HL-60/S4 (cell line): ENCODE data around the gene PTGES2.
"Not testable (repeated sequence)": the region's sequence is repeated elsewhere in the genome, so short reads cannot be mapped to it uniquely, and the experiment has no call there.

Experiments used
- in situ Hi-C: fragments of 300-500 bp; cut with MboI; formaldehyde crosslinking; loops from 2 replicates; pipeline ENCODE4 v1.14.3; 2022; ENCODE audit warnings: low sequenced_read_pairs

Gene PTGES2

DNA sequence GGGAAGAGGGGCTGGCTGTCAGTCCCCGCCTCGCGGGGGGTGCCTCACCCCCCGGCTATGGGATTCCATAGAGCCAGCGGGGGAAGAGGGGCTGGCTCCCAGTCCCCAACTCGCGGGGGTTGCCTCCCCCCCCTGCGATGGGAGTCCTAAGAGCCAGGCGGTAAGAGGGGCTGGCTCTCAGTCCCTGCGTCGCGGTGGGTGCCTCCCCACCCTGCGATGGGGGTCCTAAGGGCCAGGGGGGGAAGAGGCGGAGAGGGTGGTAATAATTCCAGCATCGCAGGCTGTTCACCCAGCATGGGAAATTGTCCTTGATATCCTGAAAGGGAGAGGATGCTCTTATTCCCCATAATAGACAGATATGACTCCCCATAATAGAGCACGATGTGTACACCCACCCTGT, 12.1 kb upstream of the PTGES2 start:
- in situ Hi-C loops: no loop called here

DNA sequence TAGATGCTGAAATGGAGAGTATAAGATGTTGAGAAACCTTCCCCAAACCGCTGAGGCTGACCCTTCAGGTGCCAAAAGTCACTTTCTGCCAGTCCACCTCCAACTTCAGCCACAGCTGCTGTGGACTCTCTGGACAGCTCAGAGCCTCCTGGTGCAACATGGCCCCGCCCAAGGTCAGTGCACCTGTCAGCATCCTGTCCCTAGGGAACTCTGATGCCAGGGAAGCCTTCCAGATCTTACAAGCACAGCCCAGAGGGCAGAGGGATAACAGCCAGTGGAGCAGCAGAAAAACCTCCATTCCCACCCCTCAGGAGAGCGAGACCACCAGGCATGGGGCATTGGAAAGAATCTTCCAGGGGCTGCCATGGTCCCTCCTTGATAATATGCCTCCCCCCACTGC, 10.5 kb upstream of the PTGES2 start:
- in situ Hi-C loops: no loop called here

DNA sequence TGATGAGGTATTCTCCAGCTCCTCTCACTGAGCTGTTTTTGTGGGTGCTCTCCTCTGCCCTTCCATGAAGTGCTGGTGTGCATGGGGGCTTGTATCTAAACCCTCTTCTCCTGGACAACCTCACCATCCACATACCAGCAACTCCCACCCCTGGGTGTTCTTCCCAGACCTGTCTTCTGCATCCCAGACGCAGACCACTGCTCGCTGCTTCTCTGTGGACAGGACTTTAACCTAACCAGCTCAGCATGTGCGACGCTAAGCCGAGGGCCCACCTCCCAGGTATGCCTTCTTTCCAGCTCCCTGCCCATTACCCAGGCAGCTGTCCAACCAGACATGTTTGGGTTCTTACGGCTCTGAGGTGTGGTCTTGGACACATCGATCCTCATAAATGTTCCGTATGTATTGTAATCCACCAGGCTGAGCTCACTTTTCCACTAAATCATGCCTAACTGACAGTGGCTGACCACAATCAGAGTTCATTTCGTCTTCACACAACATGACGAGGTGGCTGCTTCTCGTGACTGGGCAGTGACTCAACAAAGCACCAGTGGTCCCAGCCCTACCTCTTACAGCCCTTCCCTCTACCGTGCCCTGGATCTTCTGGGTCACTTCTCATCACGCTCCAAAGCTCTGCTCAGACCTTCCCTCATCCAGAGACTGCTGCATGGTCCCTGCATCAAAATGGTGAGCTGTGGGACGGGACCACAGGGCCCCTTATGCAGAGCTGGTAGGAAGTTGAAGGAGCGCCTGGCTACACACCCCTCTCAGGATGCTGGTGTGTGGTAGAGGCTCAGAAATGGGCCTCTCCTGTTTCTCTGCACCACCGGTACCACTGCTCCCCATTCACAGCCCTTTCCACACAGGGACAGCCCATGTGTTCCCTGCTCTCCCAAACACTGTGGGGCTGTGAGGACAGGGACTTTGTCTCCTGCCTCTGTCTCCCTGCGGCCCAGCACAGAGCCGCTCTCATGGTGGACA, 9.6 kb upstream of the PTGES2 start:
- in situ Hi-C loops: no loop called here

DNA sequence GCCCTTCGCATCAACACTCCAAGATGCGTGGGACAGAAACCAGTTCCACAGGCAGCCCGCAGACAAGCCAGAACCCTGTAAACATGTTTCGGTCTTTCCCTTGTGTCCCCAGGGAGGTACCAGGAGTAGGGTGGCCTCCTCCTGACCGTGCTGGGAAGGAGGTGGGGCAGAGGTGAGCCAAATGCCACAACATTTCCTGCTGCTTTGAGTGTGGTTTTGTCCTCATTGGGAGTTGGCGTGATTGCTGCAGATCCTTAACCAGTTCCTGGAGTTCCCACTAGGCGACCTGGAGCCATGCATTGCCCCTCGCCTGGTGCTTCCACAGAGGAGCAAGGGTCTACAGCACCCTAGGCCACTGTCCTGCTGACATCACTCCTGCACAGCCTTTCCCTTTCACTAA, 8.0 kb upstream of the PTGES2 start:
- in situ Hi-C loops: not testable (repeated sequence)

DNA sequence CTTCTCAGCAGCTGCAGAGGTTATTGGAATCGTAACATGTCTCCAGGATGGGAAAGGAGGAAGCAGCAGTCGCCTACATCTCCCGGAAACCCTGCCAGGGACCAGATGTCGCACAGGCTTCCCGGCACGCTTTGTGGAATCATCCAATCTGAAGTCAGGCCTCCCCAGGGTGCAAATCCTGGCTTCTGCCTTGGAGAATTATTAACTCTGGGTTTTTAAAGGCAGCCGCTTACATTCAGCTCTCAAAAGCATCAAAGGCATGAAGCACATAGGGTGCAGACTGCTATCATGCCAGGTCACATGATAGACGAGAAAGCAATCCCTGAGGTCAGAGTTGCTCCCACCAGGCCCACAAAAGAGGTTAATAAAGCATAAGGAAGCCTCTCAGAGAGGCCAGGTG, 4.6 kb upstream of the PTGES2 start:
- in situ Hi-C loops: not testable (repeated sequence)

DNA sequence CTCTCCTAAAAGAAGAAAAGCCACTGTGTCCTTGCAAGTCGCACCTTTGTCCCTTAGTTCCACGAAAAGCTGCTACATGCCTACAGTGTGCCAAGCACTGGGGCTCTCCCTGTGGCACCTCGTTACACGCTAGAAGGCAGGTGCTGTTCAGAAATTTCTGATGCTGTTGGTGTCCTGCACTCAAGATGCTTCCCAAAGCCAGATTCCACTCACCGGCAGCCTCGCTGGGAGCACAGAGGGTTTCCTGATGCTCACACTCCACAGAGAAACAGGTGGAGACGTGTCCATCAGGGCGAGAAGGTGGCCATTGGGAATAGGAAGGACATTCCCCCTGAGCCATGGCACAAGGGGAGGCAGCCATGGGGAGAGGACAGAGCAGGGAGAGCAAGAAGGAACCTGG, 3.8 kb upstream of the PTGES2 start:
- in situ Hi-C loops: not testable (repeated sequence)

DNA sequence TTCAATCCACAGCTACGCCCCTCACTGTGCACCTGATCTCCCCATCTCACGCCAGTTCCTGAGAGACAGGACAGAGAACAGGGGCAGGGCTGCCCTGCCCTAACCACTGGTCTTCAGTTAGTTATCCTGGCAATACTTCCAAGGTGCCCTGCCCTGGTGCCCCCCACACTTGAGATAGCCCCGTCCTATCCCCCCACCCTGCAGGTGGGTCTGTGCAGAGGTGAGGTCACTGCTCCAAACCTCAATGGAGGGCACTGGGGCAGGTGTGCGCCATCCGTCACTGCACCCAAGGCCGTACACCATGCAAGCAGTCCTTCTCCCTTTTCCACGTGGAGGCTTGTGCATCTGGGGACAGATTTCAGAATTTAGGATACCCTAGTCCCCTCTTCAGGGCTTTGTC, 3.1 kb upstream of the PTGES2 start:
- in situ Hi-C loops: not testable (repeated sequence)

DNA sequence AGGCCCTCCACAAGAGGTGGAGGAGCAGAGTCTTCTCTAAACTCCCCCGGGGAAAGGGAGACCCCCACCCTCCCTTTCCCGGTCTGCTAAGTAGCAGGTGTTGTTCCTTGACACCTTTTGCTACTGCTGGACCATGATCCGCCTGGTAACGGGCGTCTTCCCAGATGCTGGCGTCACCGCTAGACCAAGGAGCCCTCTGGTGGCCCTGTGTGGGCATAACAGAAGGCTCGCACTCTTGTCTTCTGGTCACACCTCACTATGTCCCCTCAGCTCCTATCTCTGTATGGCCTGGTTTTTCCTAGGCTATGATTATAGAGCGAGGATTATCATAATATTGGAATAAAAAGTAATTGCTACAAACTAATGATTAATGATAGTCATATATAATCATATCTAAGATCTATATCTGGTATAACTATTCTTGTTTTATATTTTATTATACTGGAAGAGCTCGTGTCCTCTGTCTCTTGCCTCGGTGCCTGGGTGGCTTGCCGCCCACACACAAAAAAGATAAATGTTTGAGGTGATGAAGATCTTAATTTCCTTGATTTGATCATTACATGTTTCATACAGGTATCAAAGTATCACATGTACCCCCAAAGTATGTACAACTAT, 2.6 kb upstream of the PTGES2 start:
- in situ Hi-C loops: not testable (repeated sequence)

DNA sequence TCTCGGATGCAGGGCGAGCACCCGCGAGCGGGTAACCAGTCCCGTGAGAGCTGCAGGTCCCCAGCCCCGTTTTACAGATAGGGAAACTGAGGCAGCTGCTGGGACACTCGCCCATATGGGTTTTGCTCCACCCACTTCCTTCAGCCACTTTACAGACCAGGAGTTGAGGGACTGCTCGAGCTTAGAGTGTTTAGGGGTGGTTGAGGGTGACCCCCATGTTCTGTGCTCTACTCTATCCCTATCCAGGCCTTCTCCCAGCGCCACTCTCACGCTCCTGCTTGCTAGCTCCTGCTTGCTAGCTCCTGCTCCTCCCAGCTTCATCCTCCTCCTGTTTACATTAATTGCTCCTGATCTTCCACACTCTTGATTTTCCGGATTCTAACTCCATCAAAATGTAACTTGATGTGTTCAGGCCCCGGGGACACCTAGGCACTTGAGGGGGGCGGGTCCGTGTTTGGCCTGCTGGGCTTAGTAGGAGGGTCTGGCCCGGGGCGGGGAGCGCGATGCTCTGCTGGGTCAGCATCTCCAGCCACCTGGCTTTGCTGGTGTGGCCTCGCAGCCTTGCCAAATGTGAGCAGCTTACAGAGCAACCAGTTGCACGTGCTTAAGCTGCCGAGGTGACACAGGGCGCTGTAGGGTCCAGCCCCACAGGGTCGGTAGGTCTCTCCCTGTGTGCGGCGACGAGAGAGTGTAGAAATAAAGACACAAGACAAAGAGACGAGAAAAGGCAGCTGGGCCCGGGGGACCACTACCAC, 1.5 kb upstream of the PTGES2 start:
- in situ Hi-C loops: no loop called here

DNA sequence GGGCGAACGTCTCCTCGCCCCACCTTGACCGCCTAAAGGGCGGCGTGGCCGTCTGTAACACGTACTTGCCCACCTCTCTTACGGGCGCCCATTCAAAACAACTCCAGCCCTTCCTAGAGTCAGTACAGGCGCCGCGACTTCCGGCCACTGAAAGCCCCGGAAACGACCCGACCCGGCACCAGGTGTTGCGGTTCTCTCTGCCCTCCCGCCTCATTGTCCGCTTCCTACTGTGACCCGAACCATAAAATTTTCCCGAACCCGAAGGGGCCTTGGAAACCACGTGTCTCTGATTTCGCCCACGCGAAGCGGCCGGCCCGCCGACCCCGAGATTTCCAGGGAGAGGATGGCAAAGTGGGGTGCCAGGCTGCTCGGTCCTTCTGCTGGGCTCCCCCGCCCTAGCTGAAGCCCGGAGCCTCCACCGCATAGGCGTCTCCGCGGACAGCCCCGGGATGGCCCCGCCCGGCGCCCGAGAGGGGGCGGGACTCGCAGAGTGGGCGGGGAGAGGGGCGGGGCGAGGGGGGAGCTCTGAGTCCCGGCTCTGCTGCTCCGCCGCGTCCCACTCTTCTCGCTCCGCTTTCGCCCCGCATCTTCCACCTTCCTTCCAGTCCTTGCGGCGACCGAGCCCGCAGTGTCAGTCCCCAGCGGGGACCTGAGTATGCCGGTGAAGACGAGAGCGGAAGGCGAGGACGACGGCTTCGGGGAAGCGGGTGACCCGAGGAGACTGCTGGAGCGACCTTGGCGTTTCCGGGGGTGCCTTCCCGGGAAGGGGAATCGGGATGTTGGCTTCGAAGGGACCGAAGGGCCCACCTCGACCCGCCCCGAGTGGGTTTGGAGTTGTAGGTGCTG, 684 bp upstream of the PTGES2 start:
- in situ Hi-C loops: no loop called here

DNA sequence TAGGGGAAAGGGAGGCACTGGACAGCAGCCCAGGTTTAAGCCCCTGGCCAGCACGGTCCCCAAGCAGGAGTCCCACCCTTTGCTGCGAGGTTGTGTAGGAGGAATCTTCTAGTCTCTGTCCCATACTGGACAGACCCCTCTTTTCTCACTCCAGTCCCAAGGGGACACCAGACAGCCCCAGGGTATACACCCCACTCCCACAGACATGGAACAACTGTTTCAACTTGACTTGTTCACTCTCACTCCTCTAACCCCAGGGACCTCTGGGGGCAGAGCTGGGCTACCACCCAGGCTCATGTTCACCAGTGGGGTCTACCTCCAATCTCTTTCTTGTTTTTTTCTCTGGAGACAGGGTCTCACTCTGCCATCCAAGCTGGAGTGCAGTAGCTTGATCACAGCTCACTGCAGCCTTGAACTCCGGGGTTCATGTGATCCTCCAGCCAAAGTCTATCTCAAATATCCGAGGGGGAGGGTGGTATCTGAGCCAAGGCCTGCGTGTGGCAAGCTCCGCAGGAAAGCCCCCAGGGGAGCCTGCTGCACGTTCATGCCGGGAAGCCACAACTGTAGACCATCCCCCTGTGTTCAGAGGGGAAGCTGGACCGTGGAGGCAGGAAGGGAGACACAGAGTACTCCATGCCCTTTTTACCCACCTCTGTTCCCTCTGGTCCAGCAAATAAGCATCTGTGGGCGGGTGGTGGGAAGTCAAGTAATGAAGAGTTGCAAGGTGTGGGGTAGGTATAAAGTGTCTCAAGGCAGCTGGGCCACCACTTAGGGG, 1.8 kb downstream of the PTGES2 start:
- in situ Hi-C loops: no loop called here

DNA sequence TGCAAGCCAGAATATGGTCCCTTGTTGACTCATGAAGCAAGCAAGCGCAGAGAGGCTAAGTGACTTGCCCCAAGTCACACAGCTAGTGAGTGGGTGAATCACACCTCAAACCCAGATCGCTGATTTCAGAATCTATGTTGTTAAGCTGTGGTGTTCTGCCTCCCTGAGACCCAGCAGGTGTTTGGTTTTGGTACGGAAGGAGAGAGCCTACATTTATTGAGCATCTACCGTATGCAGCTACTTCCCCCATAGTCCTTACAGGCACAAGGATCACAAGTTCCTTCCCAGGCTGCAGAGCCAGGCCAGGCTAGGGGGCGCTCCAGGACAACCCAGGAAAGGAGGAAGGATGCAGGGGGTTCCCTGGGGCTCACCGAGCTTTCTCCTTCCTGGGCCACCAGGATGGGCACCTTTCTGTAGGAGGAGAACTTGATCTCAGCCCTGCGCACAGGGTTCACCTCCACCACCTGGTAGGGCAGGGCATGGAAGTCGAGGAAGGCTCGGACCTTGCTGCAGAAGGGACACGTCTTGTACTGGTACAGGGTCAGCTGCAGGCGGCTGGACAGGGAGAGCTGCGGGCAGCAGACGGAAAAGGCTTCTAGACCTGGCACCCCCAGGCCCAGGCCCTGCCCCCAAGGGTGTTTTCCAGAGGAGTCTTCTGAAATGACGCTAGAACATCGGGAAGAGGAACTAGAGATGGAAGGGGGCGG, 2.5 kb downstream of the PTGES2 start:
- in situ Hi-C loops: no loop called here

DNA sequence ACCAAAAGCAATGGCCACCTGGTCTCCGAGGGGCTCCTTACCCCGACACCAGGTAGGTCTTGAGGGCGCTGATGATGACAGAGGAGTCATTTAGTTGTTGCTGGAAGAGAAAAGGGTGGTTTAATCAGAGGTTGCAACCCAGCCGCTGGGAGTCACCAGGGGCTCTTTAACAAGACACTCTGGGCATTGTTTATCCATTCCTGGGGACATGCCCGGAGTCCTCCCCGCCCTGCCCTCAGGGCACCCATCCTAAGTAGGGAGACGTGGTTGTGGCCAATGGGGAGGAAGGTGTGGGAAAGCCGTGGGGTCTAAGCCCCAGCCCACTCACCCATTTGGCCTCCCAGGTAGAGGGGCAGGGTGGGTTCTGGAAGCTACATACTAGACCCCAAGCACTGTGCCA, 3.1 kb downstream of the PTGES2 start:
- in situ Hi-C loops: no loop called here

DNA sequence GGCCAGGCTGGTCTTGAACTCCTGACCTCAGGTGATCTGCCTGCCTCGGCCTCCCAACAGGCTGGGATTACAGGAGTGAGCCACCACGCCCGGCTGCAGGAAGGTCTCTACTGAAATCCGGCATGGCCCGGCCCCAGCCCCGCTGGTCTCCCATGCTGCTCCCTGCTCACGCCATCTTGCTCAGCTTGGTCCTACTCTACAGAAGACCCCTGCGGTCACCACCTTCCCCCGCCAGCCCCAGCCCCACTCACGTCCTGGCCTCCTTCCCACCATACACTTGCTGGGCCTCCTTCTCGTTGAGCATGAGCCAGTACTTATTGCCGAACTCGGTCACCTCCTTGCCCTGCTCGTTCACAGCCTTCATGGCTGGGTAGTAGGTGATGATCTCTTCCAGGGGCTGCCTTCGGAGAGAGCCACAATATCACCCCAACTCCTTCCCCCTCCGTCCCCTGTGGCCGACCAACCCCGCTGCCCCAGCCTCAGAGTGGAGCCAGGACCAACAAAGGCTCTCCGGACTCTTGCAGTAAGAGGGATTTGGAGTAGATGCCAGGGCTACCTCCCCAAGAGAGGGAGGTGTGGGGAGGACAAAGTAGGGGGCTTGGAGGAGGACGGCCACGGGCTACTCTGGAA, 4.0 kb downstream of the PTGES2 start:
- in situ Hi-C loops: no loop called here

DNA sequence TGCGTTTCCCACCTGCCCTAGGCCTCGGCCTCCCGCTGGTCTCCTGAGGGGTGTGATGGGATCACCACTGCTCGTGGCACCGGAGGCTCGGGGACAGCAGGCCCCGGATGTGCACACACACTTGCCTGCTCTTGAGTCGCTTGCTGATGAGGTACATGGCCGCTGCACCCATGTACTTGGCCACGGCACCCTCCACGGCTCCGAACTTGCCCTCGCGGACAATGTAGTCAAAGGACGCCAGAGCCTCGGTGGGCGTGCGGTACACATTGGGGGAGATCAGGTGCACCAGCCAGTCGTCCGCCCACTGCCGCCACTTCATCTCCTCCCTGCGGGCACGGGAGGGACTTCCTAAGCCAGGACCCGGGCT, 4.7 kb downstream of the PTGES2 start:
- in situ Hi-C loops: no loop called here

DNA sequence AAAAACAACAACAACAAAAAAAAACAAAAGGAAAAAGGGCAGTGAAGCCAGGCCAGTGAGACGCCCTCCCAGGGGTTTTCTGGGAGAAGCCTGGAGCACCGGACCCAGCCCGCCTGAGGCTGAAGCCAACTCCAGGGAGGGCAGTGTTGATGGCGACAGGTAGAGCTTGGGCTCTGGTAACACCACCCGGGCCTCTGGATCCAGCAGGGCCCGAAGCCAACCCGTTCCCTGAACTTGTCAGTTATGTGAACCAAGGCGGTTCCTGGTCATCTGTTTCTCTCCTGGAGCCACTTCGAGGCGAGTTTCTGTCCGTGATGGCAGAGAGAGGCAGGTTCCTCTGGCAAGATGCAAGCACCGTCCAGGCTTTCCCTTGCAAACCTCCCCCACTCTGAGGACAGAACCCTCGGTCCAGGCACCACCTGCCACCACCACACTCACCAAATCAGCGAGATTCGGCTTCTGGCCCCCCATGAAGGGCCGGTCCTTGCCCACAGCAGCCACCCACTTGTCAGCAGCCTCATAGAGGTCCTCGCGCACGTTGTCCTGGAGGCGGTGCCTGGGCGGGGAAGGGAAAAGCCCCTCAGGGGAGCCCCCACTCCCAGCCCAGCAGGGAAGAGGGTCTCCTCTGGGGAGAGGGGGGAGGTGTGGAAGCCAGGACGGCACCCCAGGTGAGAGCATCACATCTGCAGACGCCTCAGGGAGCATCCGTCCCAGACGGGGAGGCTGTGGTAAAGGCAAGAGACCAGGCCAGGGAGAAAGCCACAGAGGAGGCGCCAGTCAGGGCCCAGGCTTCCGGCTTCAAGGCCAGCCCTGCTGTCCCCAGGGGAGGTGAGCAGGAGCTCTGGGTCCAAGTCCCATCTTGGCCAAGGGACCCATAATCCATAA, 5.4 kb downstream of the PTGES2 start:
- in situ Hi-C loops: no loop called here

DNA sequence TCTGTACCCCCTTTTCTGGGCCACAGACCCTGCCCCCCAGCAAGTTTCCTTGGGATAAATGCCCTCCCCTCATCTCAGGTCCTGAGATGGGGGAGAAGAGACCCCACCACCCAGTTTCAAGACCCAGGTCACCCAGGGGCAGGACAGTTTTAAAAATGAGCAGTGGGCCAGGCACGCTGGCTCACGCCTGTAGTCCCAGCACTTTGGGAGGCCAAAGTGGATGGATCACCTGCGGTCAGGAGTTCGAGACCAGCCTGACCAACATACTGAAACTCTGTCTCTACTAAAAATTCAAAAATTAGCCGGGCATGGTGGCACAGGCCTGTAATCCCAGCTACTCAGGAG, 6.1 kb downstream of the PTGES2 start:
- in situ Hi-C loops: no loop called here
